RWPE1 (cell line): ENCODE data around the gene OR10A3.

Experiments
- CTCF ChIA-PET: fragments of 350-600 bp; sonication (Branson Sonifier 250); formaldehyde crosslinking; extraction: SDS; loops from one replicate; lab custom pipeline; 2021; lab: Yijun Ruan, JAX
- POLR2A ChIA-PET: fragments of 400-600 bp; formaldehyde crosslinking; extraction: SDS; loops from one replicate; lab custom pipeline; 2020; ENCODE audit warnings: antibody characterized with exemption; ENCODE audit not compliant: low non-redundant PET; lab: Yijun Ruan, JAX
- DNase-seq: peaks from one replicate; pipeline ENCODE4 v3.0.0; 2012; ENCODE audit warnings: low spot score
- H3K27ac ChIP-seq: fragments of 450-650 bp; 2 replicates; pipeline ENCODE4 v1.5.1; 2017
- TF ChIP-seq, protein P1 (sequence below): fragments of 450-650 bp; conservative IDR thresholded peaks from 2 replicates; pipeline ENCODE4 v1.5.1; 2017; ENCODE audit warnings: low read depth, mild to moderate bottlenecking

The OR10A3 gene

DNA sequence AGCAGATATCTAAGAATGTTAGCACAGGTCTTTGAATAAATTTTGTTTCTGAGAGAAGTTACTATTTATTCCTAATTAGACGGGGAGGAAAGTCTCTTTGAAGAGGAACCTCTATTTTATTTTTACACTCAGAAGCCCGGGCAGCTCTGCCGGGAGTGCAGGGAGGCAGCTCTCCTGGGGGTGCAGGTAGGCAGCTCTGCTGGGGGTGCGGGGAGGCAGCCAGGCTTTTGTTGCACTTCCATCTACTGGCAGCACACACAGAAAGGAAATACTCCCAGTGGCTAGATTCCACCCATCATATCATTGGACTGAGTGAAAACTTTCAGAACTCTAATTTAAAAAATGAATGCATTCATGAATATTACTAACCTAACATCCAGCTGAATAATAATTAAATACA, 35.0 kb downstream of the OR10A3 start:
- ChIA-PET CTCF (no interaction called here), POLR2A (no interaction called here)
- H3K27ac ChIP-seq: no peak overlapping the region; the same call in 1 of the 2 replicates
- DNase-seq: no peak
- TF ChIP-seq, protein P1, sequence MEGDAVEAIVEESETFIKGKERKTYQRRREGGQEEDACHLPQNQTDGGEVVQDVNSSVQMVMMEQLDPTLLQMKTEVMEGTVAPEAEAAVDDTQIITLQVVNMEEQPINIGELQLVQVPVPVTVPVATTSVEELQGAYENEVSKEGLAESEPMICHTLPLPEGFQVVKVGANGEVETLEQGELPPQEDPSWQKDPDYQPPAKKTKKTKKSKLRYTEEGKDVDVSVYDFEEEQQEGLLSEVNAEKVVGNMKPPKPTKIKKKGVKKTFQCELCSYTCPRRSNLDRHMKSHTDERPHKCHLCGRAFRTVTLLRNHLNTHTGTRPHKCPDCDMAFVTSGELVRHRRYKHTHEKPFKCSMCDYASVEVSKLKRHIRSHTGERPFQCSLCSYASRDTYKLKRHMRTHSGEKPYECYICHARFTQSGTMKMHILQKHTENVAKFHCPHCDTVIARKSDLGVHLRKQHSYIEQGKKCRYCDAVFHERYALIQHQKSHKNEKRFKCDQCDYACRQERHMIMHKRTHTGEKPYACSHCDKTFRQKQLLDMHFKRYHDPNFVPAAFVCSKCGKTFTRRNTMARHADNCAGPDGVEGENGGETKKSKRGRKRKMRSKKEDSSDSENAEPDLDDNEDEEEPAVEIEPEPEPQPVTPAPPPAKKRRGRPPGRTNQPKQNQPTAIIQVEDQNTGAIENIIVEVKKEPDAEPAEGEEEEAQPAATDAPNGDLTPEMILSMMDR: no peak

DNA sequence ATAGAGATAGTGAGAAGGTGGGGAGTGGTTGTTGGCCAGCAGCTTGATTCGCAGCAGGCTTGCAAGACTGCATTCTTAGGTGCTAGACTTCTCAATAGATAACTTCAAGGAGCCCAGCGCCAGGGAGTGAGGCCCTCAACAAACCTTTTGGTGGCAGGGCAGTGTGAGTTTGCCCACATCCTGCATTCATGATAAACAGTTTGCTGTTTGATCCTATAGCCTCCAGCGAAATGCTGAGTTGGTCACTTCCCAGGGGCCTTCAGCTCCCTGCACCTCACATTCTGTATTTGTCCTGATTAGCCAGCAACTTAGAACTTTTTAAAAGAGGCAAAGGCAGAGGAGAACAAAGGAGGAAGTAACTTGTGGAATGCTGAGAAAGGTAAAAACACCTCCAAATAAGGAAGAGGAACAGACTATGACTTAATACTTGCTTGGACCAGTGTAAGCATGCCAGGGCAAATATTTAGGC, 35.5 kb downstream of the OR10A3 start:
- ChIA-PET POLR2A (no interaction called here), CTCF (interaction anchor here (0.6 kb wide), 1 partner anchor 193 kb away, joined by 4 read pairs; no protein-coding TSS in a partner anchor)
- TF ChIP-seq, protein P1: no peak
- no peak for DNase-seq
- no peak overlapping the region for H3K27ac ChIP-seq

DNA sequence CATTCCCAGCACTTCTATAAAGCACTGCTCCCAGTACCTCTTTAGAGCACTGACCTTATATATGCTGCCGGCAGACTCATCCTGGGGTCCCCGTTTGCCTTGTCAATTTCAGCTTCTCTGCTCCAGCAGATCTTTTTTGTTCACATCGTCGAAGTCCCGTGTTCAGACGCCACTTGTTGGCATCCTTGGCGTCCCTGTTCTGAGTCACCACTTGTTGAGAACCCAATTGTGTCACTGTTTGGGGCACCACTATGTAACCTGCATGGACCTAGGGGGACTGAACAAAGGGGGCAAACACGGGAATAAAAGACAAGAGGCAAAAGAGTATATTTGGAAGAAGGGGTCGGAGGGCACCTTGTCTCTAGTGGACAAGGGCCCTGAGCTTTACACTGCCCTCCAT, 36.0 kb downstream of the OR10A3 start:
- TF ChIP-seq, protein P1: no peak
- no peak for DNase-seq
- ChIA-PET POLR2A (no interaction called here), CTCF (interaction anchor here (0.6 to 1.4 kb wide), 2 partner anchors 81 to 194 kb away, joined by 3 to 4 read pairs; partner anchors contain the start of gene EIF3F)
- no peak overlapping the region for H3K27ac ChIP-seq

DNA sequence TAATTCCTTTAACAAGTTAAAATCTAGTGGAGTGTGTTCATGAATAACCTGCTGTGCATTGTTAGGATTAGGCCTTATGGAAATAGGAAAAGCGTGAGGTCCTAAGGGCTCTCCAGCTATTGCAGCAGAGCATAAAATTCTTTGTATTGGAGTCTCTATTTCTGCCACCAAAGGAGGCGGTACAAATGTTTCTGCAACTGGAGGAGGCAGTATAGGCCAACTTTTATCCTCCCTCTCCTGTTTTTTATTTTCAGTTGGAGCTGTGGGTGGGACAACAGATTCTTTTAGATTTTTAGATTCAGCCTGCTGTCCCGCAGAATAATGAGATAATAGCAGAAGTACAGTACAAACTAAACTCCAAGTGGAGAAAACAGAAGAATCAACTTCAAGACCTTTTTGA, 36.6 kb downstream of the OR10A3 start:
- CTCF ChIA-PET: interaction anchor here (1.4 kb wide), 1 partner anchor 82 kb away, joined by 3 read pairs; the partner anchor contains the start of gene EIF3F
- no peak overlapping the region for H3K27ac ChIP-seq
- POLR2A ChIA-PET: no interaction called here
- TF ChIP-seq, protein P1: no peak
- DNase-seq: no peak

DNA sequence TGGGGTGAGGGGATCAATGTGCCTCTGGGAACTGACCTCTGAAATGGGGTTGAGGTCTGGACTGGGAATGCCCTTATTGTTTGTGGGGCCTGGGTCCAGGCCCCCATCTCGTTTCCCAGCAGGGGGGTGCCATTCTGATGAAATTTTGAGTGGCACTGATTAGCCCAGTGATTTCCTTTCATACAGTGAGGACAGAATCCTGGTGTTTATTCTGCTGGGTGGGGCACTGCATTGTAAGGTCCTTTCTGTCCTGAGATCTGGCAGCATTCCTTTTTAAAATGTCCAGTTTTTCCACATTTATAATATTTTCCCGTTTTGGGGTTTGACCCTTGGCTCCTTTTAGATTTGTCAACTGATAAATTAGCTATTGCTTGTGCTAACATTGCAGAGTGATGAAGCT, 37.6 kb downstream of the OR10A3 start:
- ChIA-PET CTCF (interaction anchor here (1.4 kb wide), 1 partner anchor 83 kb away, joined by 3 read pairs; the partner anchor contains the start of gene EIF3F), POLR2A (no interaction called here)
- DNase-seq: no peak
- H3K27ac ChIP-seq: no peak overlapping the region
- TF ChIP-seq, protein P1: no peak

DNA sequence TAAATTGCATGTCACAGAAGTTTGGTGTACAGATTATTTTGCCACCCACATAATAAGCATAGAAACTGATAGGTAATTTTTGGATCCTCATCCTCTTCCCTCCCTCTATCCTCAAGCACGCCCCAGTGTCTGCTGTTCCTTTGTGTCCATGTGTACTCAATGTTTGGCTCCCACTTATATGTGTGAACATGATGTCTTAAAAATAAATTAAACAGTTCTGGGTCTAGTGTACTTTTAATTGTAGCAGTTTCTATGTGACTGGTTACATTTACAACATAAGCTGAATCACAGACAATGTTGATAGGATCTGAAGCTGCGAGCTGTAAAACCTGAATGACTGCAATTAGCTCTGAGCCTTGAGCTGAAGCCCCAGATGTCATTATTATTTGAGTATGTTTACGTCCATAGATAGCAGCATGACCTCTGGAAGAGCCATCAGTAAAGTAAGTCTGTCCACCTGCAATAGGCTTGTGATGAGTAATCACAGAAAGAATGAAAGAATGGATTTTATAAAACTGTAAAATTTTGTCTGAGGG, 40.1 kb downstream of the OR10A3 start:
- CTCF ChIA-PET: no interaction called here
- DNase-seq: no peak
- POLR2A ChIA-PET: interaction anchor here (0.6 kb wide), 1 partner anchor 78 kb away, joined by 4 read pairs; no protein-coding TSS in a partner anchor

More for the DNA sequence above, 40.1 kb downstream of the OR10A3 start:
- TF ChIP-seq, protein P1: no peak
- no peak overlapping the region for H3K27ac ChIP-seq
